ENCODE results near the gene HOXD10. TPM values are rescaled to one million over a fixed set of nuclear protein-coding genes. Genes with fewer than 3 reads are reported as not detected.

Gene HOXD10
- total RNA-seq, 4 donors from 2014 or later = 0.56 to 0.59 TPM; not detected in 2

DNA sequence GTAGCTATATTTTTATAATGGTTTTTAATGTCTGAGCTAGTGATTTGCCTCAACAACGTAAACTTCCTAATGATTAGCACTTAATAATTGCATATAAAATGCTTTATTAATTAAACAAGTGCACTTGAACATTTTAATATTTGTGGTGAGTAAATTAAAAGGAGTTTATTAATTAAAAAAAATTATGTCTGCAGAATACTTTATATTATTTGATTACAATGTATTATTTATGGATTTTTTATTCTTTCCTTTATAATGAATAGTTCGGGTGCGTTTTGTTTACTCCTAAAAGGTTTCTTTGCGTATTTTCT is 15.2 kb downstream of the HOXD10 start:
- Histone ChIP-seq H3K9me3 (no peaks in the 10 kb centered on the region), H3K4me1 (peaks cover 57% of the 10 kb centered on the region), H3K27ac (peak overlapping the region; percentile 96), H3K36me3 (no peaks in the 10 kb centered on the region), H3K27me3 (peaks cover 97% of the 10 kb centered on the region), H3K4me3 (peak overlapping the region; percentile 65)
- no peak for DNase-seq (ENCODE audit: low spot score in 2 of 2)
- 43% methylated on average over 4 of the region's 4 CpGs for whole genome bisulfite sequencing
- TF ChIP-seq EP300 (IDR thresholded peaks at IDR 0.05) = no peak
- no peak for TF ChIP-seq POLR2AphosphoS5 (IDR thresholded peaks at IDR 0.05)
- no peak for TF ChIP-seq POLR2A (IDR thresholded peaks at IDR 0.05)
- TF ChIP-seq, protein P1, sequence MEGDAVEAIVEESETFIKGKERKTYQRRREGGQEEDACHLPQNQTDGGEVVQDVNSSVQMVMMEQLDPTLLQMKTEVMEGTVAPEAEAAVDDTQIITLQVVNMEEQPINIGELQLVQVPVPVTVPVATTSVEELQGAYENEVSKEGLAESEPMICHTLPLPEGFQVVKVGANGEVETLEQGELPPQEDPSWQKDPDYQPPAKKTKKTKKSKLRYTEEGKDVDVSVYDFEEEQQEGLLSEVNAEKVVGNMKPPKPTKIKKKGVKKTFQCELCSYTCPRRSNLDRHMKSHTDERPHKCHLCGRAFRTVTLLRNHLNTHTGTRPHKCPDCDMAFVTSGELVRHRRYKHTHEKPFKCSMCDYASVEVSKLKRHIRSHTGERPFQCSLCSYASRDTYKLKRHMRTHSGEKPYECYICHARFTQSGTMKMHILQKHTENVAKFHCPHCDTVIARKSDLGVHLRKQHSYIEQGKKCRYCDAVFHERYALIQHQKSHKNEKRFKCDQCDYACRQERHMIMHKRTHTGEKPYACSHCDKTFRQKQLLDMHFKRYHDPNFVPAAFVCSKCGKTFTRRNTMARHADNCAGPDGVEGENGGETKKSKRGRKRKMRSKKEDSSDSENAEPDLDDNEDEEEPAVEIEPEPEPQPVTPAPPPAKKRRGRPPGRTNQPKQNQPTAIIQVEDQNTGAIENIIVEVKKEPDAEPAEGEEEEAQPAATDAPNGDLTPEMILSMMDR (IDR thresholded peaks at IDR 0.05) = no peak

- no peaks in the 10 kb centered on the region for H3K36me3 ChIP-seq
- DNase-seq (ENCODE audit: low spot score in 2 of 2) = no peak
Observed at GRCh38 chr2:176132205-176133171, 15.9 kb downstream of the HOXD10 start.

GRCh38 chr2:176133389-176133788 is 16.8 kb downstream of the HOXD10 start:
- H3K27ac ChIP-seq = no peak overlapping the region
- TF ChIP-seq EP300 (IDR thresholded peaks at IDR 0.05) (no peak), POLR2A (IDR thresholded peaks at IDR 0.05) (no peak), POLR2AphosphoS5 (IDR thresholded peaks at IDR 0.05) (no peak)
- TF ChIP-seq, protein P1 (IDR thresholded peaks at IDR 0.05) = no peak
- DNase-seq (ENCODE audit: low spot score in 2 of 2) = no peak
- H3K9me3 ChIP-seq = no peaks in the 10 kb centered on the region
- no peaks in the 10 kb centered on the region for H3K36me3 ChIP-seq
- H3K4me3 ChIP-seq = no peak overlapping the region
- H3K4me1 ChIP-seq = peaks cover 59% of the 10 kb centered on the region
- H3K27me3 ChIP-seq = peaks cover 99% of the 10 kb centered on the region

More at GRCh38 chr2:176132205-176133171, 15.9 kb downstream of the HOXD10 start:
- H3K27me3 ChIP-seq = peaks cover 99% of the 10 kb centered on the region
- 23% methylated on average over 33 of the region's 33 CpGs for WGBS
- no peaks in the 10 kb centered on the region for H3K9me3 ChIP-seq
- H3K4me1 ChIP-seq = peaks cover 63% of the 10 kb centered on the region
- peak overlapping the region; percentile 61 for H3K27ac ChIP-seq
- no peak for TF ChIP-seq EP300 (IDR thresholded peaks at IDR 0.05)
- TF ChIP-seq, protein P1 (IDR thresholded peaks at IDR 0.05) = no peak
- no peak for TF ChIP-seq POLR2AphosphoS5 (IDR thresholded peaks at IDR 0.05)
- TF ChIP-seq POLR2A (IDR thresholded peaks at IDR 0.05) = no peak
- H3K4me3 ChIP-seq = peak overlapping the region; percentile 65

- Histone ChIP-seq H3K36me3 (no peaks in the 10 kb centered on the region), H3K4me1 (peaks cover 59% of the 10 kb centered on the region), H3K27me3 (peaks cover 99% of the 10 kb centered on the region), H3K27ac (no peak overlapping the region), H3K9me3 (no peaks in the 10 kb centered on the region), H3K4me3 (no peak overlapping the region)
- WGBS = 68% methylated on average over 4 of the region's 4 CpGs
- TF ChIP-seq POLR2A (IDR thresholded peaks at IDR 0.05) = no peak
- no peak for TF ChIP-seq POLR2AphosphoS5 (IDR thresholded peaks at IDR 0.05)
- TF ChIP-seq EP300 (IDR thresholded peaks at IDR 0.05) = no peak
- TF ChIP-seq, protein P1 (IDR thresholded peaks at IDR 0.05) = no peak
- no peak for DNase-seq (ENCODE audit: low spot score in 2 of 2)
Observed at GRCh38 chr2:176134035-176134434, 17.5 kb downstream of the HOXD10 start.

DNA sequence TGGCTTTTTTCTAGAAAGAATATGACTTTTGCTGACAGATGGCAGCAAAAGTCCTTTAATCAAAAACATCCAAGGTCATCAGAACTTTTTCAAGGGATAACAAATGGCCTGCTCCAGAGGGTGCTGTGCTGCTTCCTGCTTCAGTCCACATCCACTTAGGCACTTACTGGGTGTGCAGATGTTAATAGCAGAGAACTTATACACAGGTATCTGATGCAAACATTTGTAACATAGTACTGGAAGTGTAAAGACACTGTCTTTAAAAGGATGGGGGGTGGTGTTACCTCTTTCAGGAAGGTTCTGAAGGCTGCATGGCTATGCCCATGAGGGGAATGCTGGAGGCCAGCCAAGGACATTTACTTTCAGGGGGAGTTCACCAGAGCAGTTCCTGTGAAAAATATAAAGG is 18.5 kb downstream of the HOXD10 start:
- peaks cover 58% of the 10 kb centered on the region for H3K4me1 ChIP-seq
- no peaks in the 10 kb centered on the region for H3K36me3 ChIP-seq
- peak overlapping the region; percentile 87 for H3K27ac ChIP-seq
- DNase-seq (ENCODE audit: low spot score in 2 of 2) = no peak
- H3K27me3 ChIP-seq = peaks cover 99% of the 10 kb centered on the region
- TF ChIP-seq POLR2A (IDR thresholded peaks at IDR 0.05) = no peak
- TF ChIP-seq, protein P1 (IDR thresholded peaks at IDR 0.05) = no peak
- no peak for TF ChIP-seq EP300 (IDR thresholded peaks at IDR 0.05)
- no peak for TF ChIP-seq POLR2AphosphoS5 (IDR thresholded peaks at IDR 0.05)
- H3K9me3 ChIP-seq = no peaks in the 10 kb centered on the region
- no peak overlapping the region for H3K4me3 ChIP-seq

Measured in suprapubic skin (tissue), 4 donors.